ENCODE results near the gene ANKRD24.
A peak's percentile ranks its signal among the peaks of the same experiment; 100 is the strongest.
"Not testable (repeated sequence)": the region's sequence is repeated elsewhere in the genome, so short reads cannot be mapped to it uniquely, and the experiment has no call there.

The ANKRD24 gene
- total RNA-seq = 1.1 to 1.7 reads per million in 2 donors

GRCh38 chr19:4182084-4182810 is at the start of gene ANKRD24, which contains the start of gene SIRT6:
Gene ANKRD24 (plus strand): TSS chr19:4182689. CDS start chr19:4186426, 3,737 bp downstream.
Gene SIRT6 (minus strand): TSS chr19:4182563. CDS start chr19:4182539, 24 bp downstream.
- peak; percentile 91 for DNase-seq

GRCh38 chr19:4134351-4134750 is 48.1 kb upstream of the ANKRD24 start:
- no peak for DNase-seq

- not testable (repeated sequence) for DNase-seq
Observed at GRCh38 chr19:4135386-4135785, 47.1 kb upstream of the ANKRD24 start.

GRCh38 chr19:4136680-4137088 is 45.8 kb upstream of the ANKRD24 start:
- no peak for DNase-seq

- DNase-seq = no peak
Observed at GRCh38 chr19:4138445-4138844, 44.0 kb upstream of the ANKRD24 start.

GRCh38 chr19:4139614-4140236 is 42.8 kb upstream of the ANKRD24 start:
- DNase-seq = peak; percentile 95

- DNase-seq = no peak
Observed at GRCh38 chr19:4140237-4140711, 42.2 kb upstream of the ANKRD24 start.

- DNase-seq = not testable (repeated sequence)
Observed at GRCh38 chr19:4142916-4143315, 39.6 kb upstream of the ANKRD24 start.

GRCh38 chr19:4144666-4145249 is 37.7 kb upstream of the ANKRD24 start:
- DNase-seq = no peak

GRCh38 chr19:4149518-4150288 is 32.8 kb upstream of the ANKRD24 start:
- DNase-seq = no peak

- no peak for DNase-seq
Observed at GRCh38 chr19:4151623-4152022, 30.9 kb upstream of the ANKRD24 start.

- DNase-seq = no peak
Observed at GRCh38 chr19:4152241-4152998, 30.1 kb upstream of the ANKRD24 start.

- no peak for DNase-seq
Observed at GRCh38 chr19:4154571-4155312, 27.7 kb upstream of the ANKRD24 start.

- no peak for DNase-seq
Observed at GRCh38 chr19:4157164-4157563, 25.3 kb upstream of the ANKRD24 start.

GRCh38 chr19:4157971-4158370 is 24.5 kb upstream of the ANKRD24 start:
- DNase-seq = not testable (repeated sequence)

- no peak for DNase-seq
Observed at GRCh38 chr19:4161415-4162077, 20.9 kb upstream of the ANKRD24 start.

- DNase-seq = no peak
Observed at GRCh38 chr19:4164262-4164661, 18.2 kb upstream of the ANKRD24 start.

- no peak for DNase-seq
Observed at GRCh38 chr19:4171676-4172075, 10.8 kb upstream of the ANKRD24 start.

- peak; percentile 79 for DNase-seq
Observed at GRCh38 chr19:4172861-4173473, 9.5 kb upstream of the ANKRD24 start.

- no peak for DNase-seq
Observed at GRCh38 chr19:4173479-4174212, 8.8 kb upstream of the ANKRD24 start.

All from T-helper 9 cell (primary cell).